Ectodermal cell (in vitro differentiated cells): ENCODE results near the gene ZBED3. TPM values are rescaled to one million over a fixed set of nuclear protein-coding genes. Genes with fewer than 3 reads are reported as not detected.

ENCODE experiments used
- H3K27ac ChIP-seq: 2 replicates; pipeline ENCODE4 v1.7.0; 2013; ENCODE audit warnings: mild to moderate bottlenecking, low read depth, low read length; ENCODE audit not compliant: insufficient read depth, poor library complexity, severe bottlenecking
- H3K27me3 ChIP-seq: 2 replicates; pipeline ENCODE4 v1.7.0; 2013; ENCODE audit warnings: mild to moderate bottlenecking, low read length; ENCODE audit not compliant: insufficient read depth, control insufficient read depth, poor library complexity, severe bottlenecking
- H3K36me3 ChIP-seq: one replicate; pipeline ENCODE4 v1.7.0; 2013; ENCODE audit warnings: low read length; ENCODE audit not compliant: control insufficient read depth, insufficient read depth
- H3K4me1 ChIP-seq: one replicate; pipeline ENCODE4 v1.7.0; 2013; ENCODE audit warnings: low read length; ENCODE audit not compliant: control insufficient read depth, insufficient read depth
- H3K4me3 ChIP-seq: 2 replicates; pipeline ENCODE4 v1.7.0; 2013; ENCODE audit warnings: low read depth, low read length, control low read depth; ENCODE audit not compliant: insufficient read depth
- H3K9me3 ChIP-seq: 2 replicates; pipeline ENCODE4 v1.7.0; 2013; ENCODE audit warnings: mild to moderate bottlenecking, low read length, moderate library complexity; ENCODE audit not compliant: control insufficient read depth
- WGBS, 2 experiments: methylation state at CpG; one replicate each; pipeline ENCODE4 v1.1.7; 2013; ENCODE audit warnings: missing lambda C conversion rate in 2 of 2; 5-methylcytosine and 5-hydroxymethylcytosine counted together
- polyA plus RNA-seq, 4 experiments: library from polyadenylated mRNA; stranded (reverse); fragments of 50-300 nt; gene quantifications; one replicate each; pipeline ENCODE4 v1.2.3, GENCODE V29; 2013

Gene ZBED3, protein sequence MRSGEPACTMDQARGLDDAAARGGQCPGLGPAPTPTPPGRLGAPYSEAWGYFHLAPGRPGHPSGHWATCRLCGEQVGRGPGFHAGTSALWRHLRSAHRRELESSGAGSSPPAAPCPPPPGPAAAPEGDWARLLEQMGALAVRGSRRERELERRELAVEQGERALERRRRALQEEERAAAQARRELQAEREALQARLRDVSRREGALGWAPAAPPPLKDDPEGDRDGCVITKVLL
- polyA plus RNA-seq (2013, experiment 1 of 4) = 6.7 TPM
- 8.1 TPM for polyA plus RNA-seq (2013, experiment 2 of 4)
- 5.9 TPM for polyA plus RNA-seq (2013, experiment 3 of 4)
- polyA plus RNA-seq (2013, experiment 4 of 4) = 6.2 TPM

DNA sequence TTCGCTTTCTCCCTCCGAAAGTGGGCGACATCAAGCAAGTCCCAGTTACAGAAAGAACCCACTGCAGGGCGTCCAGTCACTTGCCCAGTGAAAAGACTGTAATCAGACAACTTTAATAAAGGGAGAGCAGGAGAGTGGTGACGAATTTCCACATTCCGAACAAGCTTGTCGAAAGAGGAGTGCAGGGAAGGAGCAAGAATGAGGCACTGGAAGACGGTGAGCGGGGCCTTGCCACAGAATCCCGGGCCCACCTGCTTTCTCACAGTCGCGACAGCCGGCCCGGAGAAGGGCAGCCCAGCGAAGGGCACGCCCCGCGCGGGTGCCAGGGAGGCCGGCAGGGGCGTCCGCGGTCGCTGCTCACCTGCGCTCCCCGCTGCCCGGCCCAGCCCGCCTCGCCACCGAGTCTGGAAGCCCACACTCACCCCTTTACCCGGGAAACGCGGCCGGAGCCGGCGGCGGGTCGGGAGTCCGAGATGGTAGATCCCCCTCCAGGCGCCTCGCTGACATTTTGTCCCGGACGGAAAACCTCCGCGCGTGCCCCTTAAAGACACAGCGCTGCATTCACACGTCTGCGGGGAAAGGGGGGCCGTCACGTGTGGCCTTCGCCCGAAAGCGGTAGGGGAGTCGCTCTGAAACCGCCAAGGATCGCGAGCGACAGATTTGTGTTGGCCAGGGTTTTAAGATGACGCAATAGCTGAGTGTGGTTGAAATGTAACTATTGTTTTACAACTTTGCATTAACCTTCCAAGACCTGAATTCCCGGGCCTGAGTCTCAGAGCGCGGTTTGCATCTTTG is at the start of gene ZBED3:
TSS of gene ZBED3 (minus strand) at position 597 of the 795 bp plus-strand sequence. CDS start 9,407 bp downstream, outside the sequence.
- peaks cover 15% of the 10 kb centered on the region for H3K4me1 ChIP-seq
- WGBS, 2 experiments = 0 to 1% methylated on average over 62 to 63 of the region's 63 CpGs
- no peaks in the 10 kb centered on the region for H3K27me3 ChIP-seq
- peaks cover 4% of the 10 kb centered on the region for H3K36me3 ChIP-seq
- no peaks in the 10 kb centered on the region for H3K9me3 ChIP-seq
- H3K27ac ChIP-seq = peak within 1 kb of the TSS; percentile 97
- peak within 1 kb of the TSS; percentile 72 for H3K4me3 ChIP-seq

DNA sequence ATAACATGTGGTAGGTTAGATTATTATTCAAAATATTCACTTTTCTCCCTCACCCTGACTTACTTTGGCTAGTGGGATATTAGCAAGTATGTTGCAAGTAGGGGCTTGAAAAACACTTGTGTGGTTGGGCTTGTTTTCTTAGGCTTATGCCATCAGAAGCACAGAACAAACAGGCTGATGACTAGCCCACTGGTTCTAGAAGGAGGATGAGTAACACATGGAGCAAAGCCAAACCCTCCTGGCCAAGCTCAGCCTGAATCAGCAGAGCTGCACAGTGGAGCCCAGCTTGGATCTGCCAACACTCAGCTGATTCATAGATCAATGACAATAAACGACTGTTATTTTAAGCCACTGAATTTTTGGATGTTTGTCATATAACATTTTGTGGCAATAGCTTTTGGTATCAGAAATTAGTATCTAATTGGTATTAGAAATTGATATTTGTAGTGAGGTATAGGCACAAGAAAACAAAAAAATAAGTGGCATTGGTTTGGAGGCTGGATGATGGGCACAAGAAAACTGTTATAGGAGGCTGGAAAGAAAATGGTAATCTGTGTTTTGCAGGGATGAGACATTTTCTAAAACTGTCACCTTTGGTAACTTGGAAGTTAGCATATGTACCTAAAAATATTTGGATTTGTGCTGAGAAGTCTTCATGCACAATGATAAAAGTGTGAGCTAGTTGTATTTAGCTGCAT is 46.1 kb upstream of the ZBED3 start:
- Histone ChIP-seq H3K4me1 (no peaks in the 10 kb centered on the region), H3K27me3 (no peaks in the 10 kb centered on the region)
- WGBS, 2 experiments = 91 to 92% methylated on average over 1 of the region's 1 CpG

DNA sequence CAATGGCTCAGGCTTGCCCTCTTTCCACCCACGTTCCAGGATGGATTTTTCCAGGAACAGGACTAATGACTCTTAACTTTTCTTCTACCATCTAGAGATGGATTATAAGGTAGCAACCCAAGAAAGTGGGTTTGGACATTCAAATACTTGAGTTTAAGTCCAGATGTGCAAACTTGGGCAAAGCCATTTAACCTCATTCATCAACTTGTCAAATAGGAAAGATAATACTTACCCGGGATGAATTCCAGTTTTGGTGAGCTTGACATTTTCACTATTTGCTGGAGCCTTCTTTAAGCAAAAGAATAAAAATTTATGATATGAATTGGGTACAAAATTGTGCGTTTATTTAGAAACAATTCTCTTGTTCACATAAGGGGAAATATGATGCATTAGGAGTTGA is 44.3 kb upstream of the ZBED3 start:
- Histone ChIP-seq H3K36me3 (peaks cover 6% of the 10 kb centered on the region), H3K27me3 (no peaks in the 10 kb centered on the region), H3K4me3 (no peak overlapping the region), H3K27ac (no peak overlapping the region), H3K4me1 (no peaks in the 10 kb centered on the region), H3K9me3 (no peaks in the 10 kb centered on the region)
- WGBS, 2 experiments = 92 to 97% methylated on average over 3 of the region's 3 CpGs

More for the DNA sequence above, 46.1 kb upstream of the ZBED3 start:
- H3K9me3 ChIP-seq = no peaks in the 10 kb centered on the region
- peaks cover 6% of the 10 kb centered on the region for H3K36me3 ChIP-seq
- no peak overlapping the region for H3K4me3 ChIP-seq
- H3K27ac ChIP-seq = no peak overlapping the region

DNA sequence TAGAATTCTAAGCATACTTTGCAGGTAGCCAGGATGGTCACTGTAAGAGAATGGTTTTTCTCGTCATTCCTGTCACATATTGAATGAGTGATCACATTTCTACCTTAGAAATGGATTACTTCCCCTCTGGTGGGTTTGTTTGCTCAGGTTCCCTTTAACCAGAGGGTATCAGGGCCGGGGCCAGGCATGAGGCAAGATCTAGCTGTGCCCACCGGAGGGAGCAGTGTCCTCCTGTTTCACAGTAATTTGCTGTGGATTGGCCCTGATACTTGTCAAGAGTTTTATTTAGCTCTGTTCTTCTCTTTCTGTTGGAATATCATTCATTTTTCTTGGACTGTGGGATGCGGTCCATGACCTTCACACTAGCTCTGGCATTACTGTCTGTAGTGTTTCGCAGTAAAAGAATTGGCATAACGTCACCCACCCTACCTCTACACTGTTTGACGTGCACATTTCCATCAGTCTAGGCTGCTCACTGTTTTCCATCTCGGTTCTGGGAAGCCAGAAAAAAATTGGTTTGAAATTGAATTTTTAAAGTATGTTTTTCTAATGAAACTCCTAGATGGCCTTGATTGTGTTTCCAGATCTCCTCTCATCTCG is 42.4 kb upstream of the ZBED3 start:
- no peaks in the 10 kb centered on the region for H3K9me3 ChIP-seq
- WGBS, 2 experiments = 81 to 86% methylated on average over 9 of the region's 9 CpGs
- H3K27ac ChIP-seq = no peak overlapping the region
- no peak overlapping the region for H3K4me3 ChIP-seq
- no peaks in the 10 kb centered on the region for H3K4me1 ChIP-seq
- H3K27me3 ChIP-seq = no peaks in the 10 kb centered on the region
- no peaks in the 10 kb centered on the region for H3K36me3 ChIP-seq

DNA sequence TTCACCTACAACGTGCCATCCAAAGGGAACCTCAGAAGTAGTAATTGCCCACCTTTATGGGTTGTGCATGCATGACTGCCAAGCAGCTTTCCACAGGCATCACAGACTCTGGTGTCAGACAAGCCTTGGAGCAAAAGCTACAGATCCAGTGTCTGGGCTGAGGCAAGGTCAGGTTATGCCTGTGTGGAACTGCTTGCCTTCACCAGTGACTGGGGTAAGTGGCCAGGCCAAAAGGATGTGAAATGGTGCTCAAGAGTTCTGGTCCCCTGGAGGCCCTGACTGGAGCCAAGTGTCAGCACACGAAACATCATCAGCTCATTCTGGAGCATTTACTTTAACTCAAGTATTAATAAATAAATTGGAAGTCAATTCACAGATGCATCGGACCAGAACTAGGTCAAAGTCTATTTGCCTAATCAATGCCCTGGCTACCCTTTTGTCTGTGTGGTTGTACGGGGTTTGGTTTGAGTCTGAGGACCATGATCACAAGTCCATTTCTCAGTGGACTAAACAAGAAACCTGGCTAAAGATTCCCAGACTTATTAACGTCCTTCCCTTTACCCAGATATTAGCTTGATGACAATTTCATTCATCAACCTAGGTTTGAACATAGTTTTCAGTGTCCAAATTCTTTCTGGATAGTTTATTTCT is 41.5 kb upstream of the ZBED3 start:
- Histone ChIP-seq H3K27ac (no peak overlapping the region), H3K4me1 (no peaks in the 10 kb centered on the region), H3K27me3 (no peaks in the 10 kb centered on the region), H3K4me3 (no peak overlapping the region), H3K9me3 (no peaks in the 10 kb centered on the region), H3K36me3 (no peaks in the 10 kb centered on the region)
- 94 to 98% methylated on average over 5 of the region's 5 CpGs for WGBS, 2 experiments

DNA sequence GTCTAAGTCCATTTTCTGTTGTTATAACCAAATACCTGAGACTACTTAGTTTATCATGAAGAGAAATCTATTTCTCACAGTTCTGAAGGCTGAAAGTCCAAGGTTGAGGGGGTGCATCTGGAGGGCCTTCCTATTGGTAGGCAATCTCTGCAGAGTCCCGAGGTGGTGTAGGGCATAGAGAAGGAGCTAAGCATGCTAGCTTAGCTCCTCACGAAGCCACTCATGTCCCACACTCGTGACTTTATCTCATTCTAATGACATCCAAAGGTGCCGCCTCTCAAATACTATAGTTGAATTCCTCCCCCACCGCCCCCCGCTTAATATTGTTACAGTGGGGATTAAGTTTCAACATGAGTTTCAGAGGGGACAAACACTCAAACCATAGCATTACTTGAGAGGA is 36.0 kb upstream of the ZBED3 start:
- WGBS, 2 experiments = 84 to 97% methylated on average over 4 to 6 of the region's 6 CpGs

DNA sequence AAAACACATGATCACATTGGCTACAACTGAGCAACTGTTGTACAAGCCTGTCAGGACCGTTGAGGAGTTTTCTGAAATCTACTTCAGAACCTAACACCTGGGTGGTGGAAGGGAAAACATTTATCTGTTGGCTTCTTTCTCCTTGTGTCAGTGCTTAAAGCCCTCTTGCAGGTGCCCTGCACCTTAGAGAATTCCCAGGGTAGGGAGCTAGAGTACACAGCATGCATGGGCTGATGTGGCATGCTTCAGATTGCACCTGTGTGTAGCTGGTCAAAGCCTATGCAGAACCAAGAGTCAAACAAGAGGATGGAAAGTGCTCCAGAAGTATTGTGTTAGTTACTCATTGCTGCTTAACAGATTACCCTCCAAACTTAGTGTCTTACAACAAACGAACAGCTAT is 33.6 kb upstream of the ZBED3 start:
- Histone ChIP-seq H3K4me3 (no peak overlapping the region), H3K9me3 (no peaks in the 10 kb centered on the region), H3K27ac (no peak overlapping the region), H3K4me1 (no peaks in the 10 kb centered on the region), H3K27me3 (no peaks in the 10 kb centered on the region), H3K36me3 (peaks cover 10% of the 10 kb centered on the region)
- 92 to 95% methylated on average over 2 of the region's 2 CpGs for WGBS, 2 experiments

More for the DNA sequence above, 36.0 kb upstream of the ZBED3 start:
- Histone ChIP-seq H3K27ac (no peak overlapping the region), H3K36me3 (peaks cover 10% of the 10 kb centered on the region), H3K27me3 (no peaks in the 10 kb centered on the region), H3K9me3 (no peaks in the 10 kb centered on the region), H3K4me1 (no peaks in the 10 kb centered on the region), H3K4me3 (no peak overlapping the region)

DNA sequence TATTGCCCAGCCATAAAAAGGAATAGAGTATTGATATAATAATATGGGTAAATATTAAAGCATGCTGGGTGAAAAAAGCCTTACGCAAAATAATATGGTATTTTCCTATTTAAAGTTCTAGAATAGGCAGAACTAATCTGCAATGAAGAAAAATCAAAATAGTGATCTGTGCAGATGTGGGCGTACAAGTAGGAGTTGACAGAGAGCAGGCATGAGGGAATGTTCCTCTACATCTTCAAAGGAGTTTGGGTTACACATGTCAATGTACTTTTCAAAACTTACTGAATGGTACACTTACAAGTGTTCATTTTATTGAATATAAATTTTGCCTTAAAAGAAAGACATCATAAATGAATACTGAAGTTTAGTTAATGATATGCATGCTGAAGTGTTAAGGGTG is 33.0 kb upstream of the ZBED3 start:
- no peak overlapping the region for H3K4me3 ChIP-seq
- H3K4me1 ChIP-seq = no peaks in the 10 kb centered on the region
- no peak overlapping the region for H3K27ac ChIP-seq
- H3K9me3 ChIP-seq = no peaks in the 10 kb centered on the region
- peaks cover 10% of the 10 kb centered on the region for H3K36me3 ChIP-seq
- WGBS, 2 experiments = 93 to 100% methylated on average over 2 of the region's 2 CpGs
- H3K27me3 ChIP-seq = no peaks in the 10 kb centered on the region

DNA sequence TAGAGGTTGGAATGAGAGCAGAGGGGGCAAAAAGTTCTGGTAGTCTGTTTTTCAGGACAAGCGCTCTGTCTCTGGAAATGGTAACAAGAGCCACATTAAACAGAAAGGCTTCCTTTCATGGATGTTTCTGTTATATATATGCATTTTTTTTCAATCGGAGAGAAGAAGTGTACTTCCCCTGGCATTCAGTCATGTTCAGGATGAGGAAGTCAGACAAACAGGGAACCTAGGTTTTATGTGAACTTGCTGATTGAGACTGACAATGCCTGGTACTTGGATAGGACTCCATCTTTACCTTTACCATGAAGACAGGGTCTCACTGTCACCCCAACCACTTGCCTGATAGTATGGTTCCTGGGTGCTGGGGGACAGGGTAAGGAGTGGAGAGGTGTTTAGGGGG is 30.1 kb upstream of the ZBED3 start:
- WGBS, 2 experiments = 95% methylated on average over 2 of the region's 2 CpGs
- H3K4me1 ChIP-seq = no peaks in the 10 kb centered on the region

More for the DNA sequence above, 30.1 kb upstream of the ZBED3 start:
- Histone ChIP-seq H3K9me3 (no peaks in the 10 kb centered on the region), H3K27me3 (no peaks in the 10 kb centered on the region), H3K4me3 (no peak overlapping the region), H3K27ac (no peak overlapping the region), H3K36me3 (peaks cover 10% of the 10 kb centered on the region)
